HFF-Myc (cell line): ENCODE results near the gene AP2A2.

ENCODE experiments used
- DNase-seq: peaks from one replicate; pipeline ENCODE4 v3.0.0-alpha.2; 2011; ENCODE audit warnings: low read depth; ENCODE audit errors: extremely low read depth
- H3K4me3 ChIP-seq: replicated peaks from 2 replicates; pipeline ENCODE4 v1.5.1; 2011; ENCODE audit warnings: low read depth, mild to moderate bottlenecking, control low read depth, low read length
- TF ChIP-seq, protein P1 (sequence below): IDR thresholded peaks from 2 replicates; pipeline ENCODE4 v1.5.1; 2012; ENCODE audit warnings: mild to moderate bottlenecking, low read depth, low read length, control low read depth; ENCODE audit errors: missing control alignments

The AP2A2 gene

DNA sequence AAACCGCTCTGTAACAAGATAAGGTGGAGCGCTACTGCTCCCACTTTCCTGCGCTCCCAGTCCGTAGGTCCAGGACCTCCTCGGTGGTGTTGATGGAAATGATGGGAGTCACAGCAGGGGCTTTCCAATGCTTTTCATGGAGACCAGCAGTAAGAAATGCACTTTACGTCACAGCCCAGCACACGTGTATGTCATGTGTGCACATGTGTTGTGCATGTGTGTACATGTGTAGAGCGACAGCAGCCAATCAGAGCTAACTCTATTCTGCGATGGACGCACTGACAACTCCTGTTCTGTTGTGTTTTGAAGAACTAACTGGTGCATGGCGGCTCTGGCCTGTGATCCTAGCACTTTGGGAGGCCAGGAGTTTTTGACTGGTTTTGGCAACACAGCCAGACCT, 16.3 kb upstream of the AP2A2 start:
- TF ChIP-seq, protein P1, sequence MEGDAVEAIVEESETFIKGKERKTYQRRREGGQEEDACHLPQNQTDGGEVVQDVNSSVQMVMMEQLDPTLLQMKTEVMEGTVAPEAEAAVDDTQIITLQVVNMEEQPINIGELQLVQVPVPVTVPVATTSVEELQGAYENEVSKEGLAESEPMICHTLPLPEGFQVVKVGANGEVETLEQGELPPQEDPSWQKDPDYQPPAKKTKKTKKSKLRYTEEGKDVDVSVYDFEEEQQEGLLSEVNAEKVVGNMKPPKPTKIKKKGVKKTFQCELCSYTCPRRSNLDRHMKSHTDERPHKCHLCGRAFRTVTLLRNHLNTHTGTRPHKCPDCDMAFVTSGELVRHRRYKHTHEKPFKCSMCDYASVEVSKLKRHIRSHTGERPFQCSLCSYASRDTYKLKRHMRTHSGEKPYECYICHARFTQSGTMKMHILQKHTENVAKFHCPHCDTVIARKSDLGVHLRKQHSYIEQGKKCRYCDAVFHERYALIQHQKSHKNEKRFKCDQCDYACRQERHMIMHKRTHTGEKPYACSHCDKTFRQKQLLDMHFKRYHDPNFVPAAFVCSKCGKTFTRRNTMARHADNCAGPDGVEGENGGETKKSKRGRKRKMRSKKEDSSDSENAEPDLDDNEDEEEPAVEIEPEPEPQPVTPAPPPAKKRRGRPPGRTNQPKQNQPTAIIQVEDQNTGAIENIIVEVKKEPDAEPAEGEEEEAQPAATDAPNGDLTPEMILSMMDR: no peak
- no peak for DNase-seq
- peak overlapping the region; percentile 89 for H3K4me3 ChIP-seq

GRCh38 chr11:910044-910588, 15.6 kb upstream of the AP2A2 start:
- H3K4me3 ChIP-seq: peak overlapping the region; percentile 89
- TF ChIP-seq, protein P1: no peak
- DNase-seq: no peak

- TF ChIP-seq, protein P1: no peak
- no peak for DNase-seq
Measured at GRCh38 chr11:910589-911030, 15.1 kb upstream of the AP2A2 start, which contains the start of gene CHID1. CHID1 (minus strand) TSS chr11:910810; CDS start chr11:904816, 5,994 bp downstream.

DNA sequence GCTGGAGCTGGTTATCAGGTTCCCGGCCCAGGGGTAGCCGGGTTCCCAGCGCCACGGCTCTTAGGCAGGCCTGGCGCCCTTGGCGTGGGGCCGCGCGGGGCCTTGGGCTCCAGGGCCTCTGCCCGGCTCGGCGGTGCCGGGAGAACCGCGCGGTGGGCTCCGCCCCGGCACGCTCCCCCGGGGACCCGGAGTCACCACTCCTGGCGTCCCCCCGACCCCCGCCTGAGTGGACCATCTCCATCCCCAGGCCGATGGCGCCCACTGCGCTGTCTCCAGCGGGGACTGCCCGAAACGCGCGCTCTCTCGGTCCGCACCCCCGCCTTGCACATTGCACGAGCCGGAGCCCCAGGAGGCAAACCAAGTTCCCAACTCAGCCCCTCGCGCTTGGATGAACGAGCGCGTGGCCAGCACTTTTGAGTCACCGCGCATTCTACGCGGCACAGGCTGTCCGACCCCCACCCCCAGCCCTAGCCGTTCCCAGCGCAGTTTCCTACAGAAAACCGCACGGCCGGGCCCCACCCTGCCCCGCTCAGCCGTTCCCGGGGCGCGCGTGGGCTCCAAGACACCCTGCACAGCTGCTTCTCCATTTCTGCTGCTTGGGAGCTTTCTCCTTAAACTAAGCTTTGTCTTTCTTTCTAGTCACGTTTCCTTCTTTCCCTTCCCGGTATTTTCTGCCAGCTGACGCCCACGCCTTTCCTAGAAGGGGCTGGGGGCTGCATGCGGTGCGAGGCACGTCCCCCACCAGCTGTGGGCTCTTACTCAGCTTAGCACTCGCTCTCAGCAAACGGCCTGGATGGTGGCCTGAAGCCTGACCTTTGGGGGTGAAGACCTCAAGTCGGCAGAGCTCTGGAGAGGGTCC, 14.4 kb upstream of the AP2A2 start:
- no peak for DNase-seq
- TF ChIP-seq, protein P1: no peak
- H3K4me3 ChIP-seq: peak overlapping the region; percentile 89

More at GRCh38 chr11:910589-911030, 15.1 kb upstream of the AP2A2 start, which contains the start of gene CHID1:
- H3K4me3 ChIP-seq: peak within 1 kb of the TSS; percentile 89

- DNase-seq: no peak
- H3K4me3 ChIP-seq: peak overlapping the region; percentile 89
- TF ChIP-seq, protein P1: no peak
Measured at GRCh38 chr11:911890-912219, 13.8 kb upstream of the AP2A2 start.

- TF ChIP-seq, protein P1: no peak
- no peak for DNase-seq
- no peak overlapping the region for H3K4me3 ChIP-seq
Measured at GRCh38 chr11:912266-912665, 13.4 kb upstream of the AP2A2 start.
